NCI-H1694 treated with DMSO at 0.1 percent for 48 hours (cell line): ENCODE data around the gene PHETA1.
"Not testable (repeated sequence)": the region's sequence is repeated elsewhere in the genome, so short reads cannot be mapped to it uniquely, and the experiment has no call there.

Source experiments
- DNase-seq: peaks from one replicate; lab custom pipeline; 2025; lab: John Stamatoyannopoulos, UW

PHETA1 gene

GRCh38 chr12:111405149-111405858 lies 36.4 kb upstream of the PHETA1 start:
- DNase-seq, result peak; percentile 63

GRCh38 chr12:111404362-111405148 lies 35.7 kb upstream of the PHETA1 start:
- no peak for DNase-seq

- not testable (repeated sequence) for DNase-seq
Measured at GRCh38 chr12:111402490-111402824, 33.6 kb upstream of the PHETA1 start.

- no peak for DNase-seq
Measured at GRCh38 chr12:111401167-111401605, 32.3 kb upstream of the PHETA1 start.

- DNase-seq, result not testable (repeated sequence)
Measured at GRCh38 chr12:111399741-111400404, 31.0 kb upstream of the PHETA1 start.

GRCh38 chr12:111398530-111398929 lies 29.6 kb upstream of the PHETA1 start:
- no peak for DNase-seq

GRCh38 chr12:111396726-111397445 lies 28.0 kb upstream of the PHETA1 start:
- DNase-seq, result peak; percentile 42

- DNase-seq, result not testable (repeated sequence)
Measured at GRCh38 chr12:111396271-111396670, 27.4 kb upstream of the PHETA1 start.

GRCh38 chr12:111395336-111396187 lies 26.7 kb upstream of the PHETA1 start:
- no peak for DNase-seq

GRCh38 chr12:111394480-111394879 lies 25.6 kb upstream of the PHETA1 start:
- DNase-seq, result no peak

- no peak for DNase-seq
Measured at GRCh38 chr12:111393700-111394300, 24.9 kb upstream of the PHETA1 start.

GRCh38 chr12:111390910-111391309 lies 22.0 kb upstream of the PHETA1 start:
- no peak for DNase-seq

- DNase-seq, result no peak
Measured at GRCh38 chr12:111389635-111390034, 20.7 kb upstream of the PHETA1 start.

- no peak for DNase-seq
Measured at GRCh38 chr12:111387747-111388323, 18.9 kb upstream of the PHETA1 start.

- DNase-seq, result no peak
Measured at GRCh38 chr12:111386885-111387284, 18.0 kb upstream of the PHETA1 start.

- DNase-seq, result no peak
Measured at GRCh38 chr12:111384596-111384995, 15.7 kb upstream of the PHETA1 start.

- DNase-seq, result no peak
Measured at GRCh38 chr12:111379942-111380554, 11.2 kb upstream of the PHETA1 start.

GRCh38 chr12:111377440-111377839 lies 8.5 kb upstream of the PHETA1 start:
- no peak for DNase-seq

GRCh38 chr12:111373231-111373630 lies 4.3 kb upstream of the PHETA1 start:
- not testable (repeated sequence) for DNase-seq
